CD14-positive monocyte (primary cell): ENCODE results near the gene GALNT18. TPM values are rescaled to one million over a fixed set of nuclear protein-coding genes. Genes with fewer than 3 reads are reported as not detected.

Experiments
- DNase-seq, 3 donors: peaks; one replicate each; pipeline ENCODE4 v3.0.0-alpha.2; 2011 to 2022
- H2AFZ ChIP-seq: 2 replicates; pipeline ENCODE4 v1.6.0; 2012; ENCODE audit warnings: mild to moderate bottlenecking, low read depth, low read length, inconsistent platforms; ENCODE audit not compliant: insufficient read depth, poor library complexity, severe bottlenecking
- H3K27ac ChIP-seq, 2 donors: 1 replicate in 1 of 2; 2 replicates in 1 of 2; pipeline ENCODE4 v1.5.1; 2012 to 2013; ENCODE audit warnings: low read length in 2 of 2, control low read depth in 1 of 2, inconsistent platforms in 1 of 2, low read depth in 1 of 2, mild to moderate bottlenecking in 1 of 2
- H3K27me3 ChIP-seq, 2 donors: one replicate each; pipeline versions ENCODE4 v1.6.0 to v1.6.1; 2011 to 2013; ENCODE audit warnings: low read length in 2 of 2; ENCODE audit not compliant: control insufficient read depth in 2 of 2, insufficient read depth in 2 of 2
- H3K36me3 ChIP-seq, 2 donors: replicated peaks in 1 of 2; 1 replicate in 1 of 2; 2 replicates in 1 of 2; pipeline versions ENCODE4 v1.5.1 to v1.6.1; 2012 to 2013; ENCODE audit warnings: low read length in 2 of 2, control low read depth in 1 of 2, inconsistent platforms in 1 of 2, mild to moderate bottlenecking in 1 of 2; ENCODE audit not compliant: insufficient read depth in 2 of 2, control insufficient read depth in 1 of 2
- H3K4me1 ChIP-seq, 2 donors: 1 replicate in 1 of 2; 2 replicates in 1 of 2; pipeline versions ENCODE4 v1.5.1 to v1.6.1; 2012 to 2013; ENCODE audit warnings: low read length in 2 of 2, control low read depth in 1 of 2, inconsistent platforms in 1 of 2, mild to moderate bottlenecking in 1 of 2, moderate library complexity in 1 of 2; ENCODE audit not compliant: insufficient read depth in 2 of 2, control insufficient read depth in 1 of 2
- H3K4me2 ChIP-seq: replicated peaks from 2 replicates; pipeline ENCODE3; 2012; ENCODE audit warnings: low read length, moderate library complexity, mild to moderate bottlenecking; ENCODE audit not compliant: poor library complexity, severe bottlenecking; ENCODE audit errors: extremely low read depth
- H3K4me3 ChIP-seq, 3 experiments: fragments of 200-600 bp in 1 of 3; sonication (generic) in 1 of 3; replicated peaks in 1 of 3; 1 replicate in 2 of 3; 2 replicates in 1 of 3; pipeline ENCODE4 v1.5.1; 2011 to 2013; ENCODE audit warnings: low read length in 3 of 3, mild to moderate bottlenecking in 3 of 3, control low read depth in 2 of 3, low read depth in 2 of 3, inconsistent platforms in 1 of 3, moderate library complexity in 1 of 3
- H3K79me2 ChIP-seq: 2 replicates; pipeline ENCODE4 v1.6.0; 2012; ENCODE audit warnings: mild to moderate bottlenecking, control low read depth, inconsistent platforms, low read length, moderate library complexity; ENCODE audit not compliant: insufficient read depth
- H3K9ac ChIP-seq: 2 replicates; pipeline ENCODE4 v1.6.0; 2017; ENCODE audit warnings: low read length, mild to moderate bottlenecking; ENCODE audit not compliant: insufficient read depth, poor library complexity, severe bottlenecking
- H3K9me3 ChIP-seq, 2 donors: replicated peaks in 1 of 2; 1 replicate in 1 of 2; 2 replicates in 1 of 2; pipeline versions ENCODE4 v1.5.1 to v1.6.1; 2012 to 2013; ENCODE audit warnings: low read length in 2 of 2, control low read depth in 1 of 2; ENCODE audit not compliant: control insufficient read depth in 1 of 2, insufficient read depth in 1 of 2
- H4K20me1 ChIP-seq: 2 replicates; pipeline ENCODE4 v1.6.0; 2012; ENCODE audit warnings: mild to moderate bottlenecking, low read length, control low read depth, moderate library complexity; ENCODE audit not compliant: insufficient read depth
- H3K27ac Mint-ChIP-seq, 7 donors: one replicate each; pipeline ENCODE4 v1.8.0; 2020; ENCODE audit warnings: mild to moderate bottlenecking in 7 of 7, mixed read lengths in 7 of 7, moderate library complexity in 6 of 7, inconsistent platforms in 2 of 7
- H3K27me3 Mint-ChIP-seq, 3 donors: one replicate each; pipeline ENCODE4 v1.8.0; 2021 to 2022; ENCODE audit warnings: low read depth in 3 of 3, mild to moderate bottlenecking in 3 of 3, mixed read lengths in 3 of 3, moderate library complexity in 3 of 3, inconsistent platforms in 1 of 3
- H3K36me3 Mint-ChIP-seq, 2 donors: one replicate each; pipeline ENCODE4 v1.8.0; 2020; ENCODE audit warnings: mixed read lengths in 2 of 2, inconsistent platforms in 1 of 2, mild to moderate bottlenecking in 1 of 2
- H3K4me1 Mint-ChIP-seq: one replicate; pipeline ENCODE4 v1.8.0; 2020; ENCODE audit warnings: mild to moderate bottlenecking, mixed read lengths
- H3K4me3 Mint-ChIP-seq, 2 donors: one replicate each; pipeline ENCODE4 v1.8.0; 2020; ENCODE audit warnings: mild to moderate bottlenecking in 2 of 2, mixed read lengths in 2 of 2, moderate library complexity in 1 of 2
- H3K9me3 Mint-ChIP-seq, 7 donors: one replicate each; pipeline ENCODE4 v1.8.0; 2020 to 2022; ENCODE audit warnings: mixed read lengths in 7 of 7, mild to moderate bottlenecking in 6 of 7, moderate library complexity in 6 of 7, inconsistent platforms in 2 of 7
- WGBS: methylation state at CpG from one replicate; pipeline ENCODE4 v1.1.5; 2013; ENCODE audit warnings: missing lambda C conversion rate; ENCODE audit not compliant: insufficient coverage; 5-methylcytosine and 5-hydroxymethylcytosine counted together
- intact Hi-C, 2 donors: fragments of 100-400 bp; cut with micrococcal nuclease; formaldehyde crosslinking; loops; one replicate each; pipeline versions ENCODE4 v1.15.0 to v1.15.1; 2023
- polyA plus RNA-seq, 3 donors: library from polyadenylated mRNA; depleted of rRNA in 1 of 3; unstranded in 2 of 3; stranded (reverse) in 1 of 3; fragments of 300-500 nt in 2 of 3; fragments of >200 nt in 1 of 3; fragmentation: Illumina TruSeq in 2 of 3; gene quantifications; 1 replicate in 2 of 3; 2 replicates in 1 of 3; pipeline ENCODE4 v1.2.3, GENCODE V29; 2012 to 2021
- TF ChIP-seq, protein P1 (sequence below): fragments of 200-600 bp; IDR thresholded peaks from one replicate; pipeline ENCODE4 v1.8.0; 2022; ENCODE audit warnings: antibody characterized with exemption, mild to moderate bottlenecking

Gene GALNT18
- polyA plus RNA-seq, 3 donors: not detected

DNA sequence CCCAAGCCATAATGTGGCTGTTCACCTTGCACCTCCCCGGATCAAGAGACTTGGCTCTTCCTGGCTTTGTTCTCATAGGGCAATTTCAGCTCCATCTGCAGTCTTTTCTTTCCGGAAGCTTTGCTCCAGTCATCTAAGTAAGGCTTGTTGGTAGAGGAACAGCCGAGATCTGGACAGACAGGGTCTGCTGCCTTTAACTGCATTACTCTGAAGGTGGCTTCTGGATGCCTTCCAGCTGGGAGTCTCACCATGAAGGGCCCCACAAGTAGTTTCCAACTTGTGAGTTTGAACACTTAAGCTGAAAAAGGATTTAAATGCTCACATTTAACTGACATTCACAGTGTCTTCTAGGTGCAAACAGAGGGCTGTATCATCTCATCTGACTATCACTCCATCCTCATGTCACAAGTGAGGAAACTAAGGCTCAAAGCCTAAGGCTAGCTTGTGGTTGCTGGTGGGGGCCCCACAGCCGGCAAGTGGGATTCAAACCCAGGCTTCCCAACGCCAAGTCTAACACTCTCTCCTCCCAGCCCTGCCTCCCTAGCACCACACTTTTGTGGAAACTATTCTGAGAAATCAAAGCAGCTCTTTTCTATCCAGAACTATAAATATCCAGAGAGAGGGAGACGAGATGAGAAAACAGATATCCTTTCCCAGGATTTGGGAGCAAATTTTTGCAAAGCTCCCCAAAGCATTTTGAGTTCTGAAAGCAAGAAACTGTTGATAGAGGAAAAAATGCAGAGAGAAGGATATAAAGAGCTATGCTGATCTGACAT lies 58.4 kb downstream of the GALNT18 start:
- Mint-ChIP-seq H3K4me1 (no peaks in the 10 kb centered on the region), H3K4me3 (no peak overlapping the region), H3K27me3 (peaks cover 0 to 3% (median 2%) of the 10 kb centered on the region in 3 donors), H3K9me3 (no peaks in the 10 kb centered on the region), H3K27ac (peak overlapping the region in 1 of 7 donors; percentile 29), H3K36me3 (no peaks in the 10 kb centered on the region)
- intact Hi-C loops: no loop called here
- H3K36me3 ChIP-seq: no peaks in the 10 kb centered on the region
- H3K4me2 ChIP-seq: no peak overlapping the region
- H3K9me3 ChIP-seq: no peaks in the 10 kb centered on the region
- H3K79me2 ChIP-seq: no peaks in the 10 kb centered on the region
- no peak overlapping the region for H3K9ac ChIP-seq
- H3K27ac ChIP-seq: no peak overlapping the region
- 81% methylated on average over 3 of the region's 6 CpGs for WGBS
- no peak for DNase-seq
- TF ChIP-seq, protein P1, sequence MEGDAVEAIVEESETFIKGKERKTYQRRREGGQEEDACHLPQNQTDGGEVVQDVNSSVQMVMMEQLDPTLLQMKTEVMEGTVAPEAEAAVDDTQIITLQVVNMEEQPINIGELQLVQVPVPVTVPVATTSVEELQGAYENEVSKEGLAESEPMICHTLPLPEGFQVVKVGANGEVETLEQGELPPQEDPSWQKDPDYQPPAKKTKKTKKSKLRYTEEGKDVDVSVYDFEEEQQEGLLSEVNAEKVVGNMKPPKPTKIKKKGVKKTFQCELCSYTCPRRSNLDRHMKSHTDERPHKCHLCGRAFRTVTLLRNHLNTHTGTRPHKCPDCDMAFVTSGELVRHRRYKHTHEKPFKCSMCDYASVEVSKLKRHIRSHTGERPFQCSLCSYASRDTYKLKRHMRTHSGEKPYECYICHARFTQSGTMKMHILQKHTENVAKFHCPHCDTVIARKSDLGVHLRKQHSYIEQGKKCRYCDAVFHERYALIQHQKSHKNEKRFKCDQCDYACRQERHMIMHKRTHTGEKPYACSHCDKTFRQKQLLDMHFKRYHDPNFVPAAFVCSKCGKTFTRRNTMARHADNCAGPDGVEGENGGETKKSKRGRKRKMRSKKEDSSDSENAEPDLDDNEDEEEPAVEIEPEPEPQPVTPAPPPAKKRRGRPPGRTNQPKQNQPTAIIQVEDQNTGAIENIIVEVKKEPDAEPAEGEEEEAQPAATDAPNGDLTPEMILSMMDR: no peak
- no peak overlapping the region for H2AFZ ChIP-seq
- no peaks in the 10 kb centered on the region for H3K4me1 ChIP-seq
- H3K27me3 ChIP-seq: no peaks in the 10 kb centered on the region
- no peaks in the 10 kb centered on the region for H4K20me1 ChIP-seq
- no peak overlapping the region for H3K4me3 ChIP-seq

DNA sequence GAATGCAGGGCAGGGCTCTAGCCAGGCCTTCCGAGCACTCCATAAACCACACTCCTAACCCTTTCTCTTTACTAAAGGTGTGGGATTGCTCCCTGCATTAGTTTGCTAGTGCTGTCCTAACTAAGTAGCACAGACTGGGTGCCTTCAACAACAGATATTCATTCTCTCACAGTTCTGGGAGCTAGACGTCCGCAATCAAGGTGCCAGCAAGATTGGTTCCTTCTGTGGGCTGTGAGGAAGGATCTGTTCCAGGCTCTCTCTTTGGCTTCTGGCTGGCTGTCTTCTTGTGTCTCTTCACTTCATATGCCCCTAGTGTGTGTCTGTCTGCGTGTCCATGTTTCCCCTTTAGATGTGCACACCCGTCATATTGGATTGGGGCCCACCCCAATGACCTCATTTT lies 59.8 kb downstream of the GALNT18 start:
- Histone ChIP-seq H3K36me3 (no peaks in the 10 kb centered on the region), H3K27ac (no peak overlapping the region), H4K20me1 (no peaks in the 10 kb centered on the region), H2AFZ (no peak overlapping the region), H3K4me3 (no peak overlapping the region), H3K4me1 (no peaks in the 10 kb centered on the region), H3K9ac (no peak overlapping the region), H3K4me2 (no peak overlapping the region), H3K27me3 (no peaks in the 10 kb centered on the region), H3K79me2 (no peaks in the 10 kb centered on the region), H3K9me3 (no peaks in the 10 kb centered on the region)
- Mint-ChIP-seq H3K4me1 (no peaks in the 10 kb centered on the region), H3K27me3 (peaks cover 0 to 3% (median 0%) of the 10 kb centered on the region in 3 donors), H3K4me3 (no peak overlapping the region), H3K36me3 (no peaks in the 10 kb centered on the region), H3K27ac (no peak overlapping the region), H3K9me3 (no peaks in the 10 kb centered on the region)
- intact Hi-C loops: no loop called here
- DNase-seq: no peak
- TF ChIP-seq, protein P1: no peak
- no CpG with 5 or more reads among the region's 5 CpGs for WGBS
